NCI-H2227 treated with DMSO at 0.1 percent for 48 hours (cell line): ENCODE measurements around the gene OPN4.
"Not testable (repeated sequence)": the region's sequence is repeated elsewhere in the genome, so short reads cannot be mapped to it uniquely, and the experiment has no call there.

Experiments
- DNase-seq: peaks from one replicate; lab custom pipeline; 2025; lab: John Stamatoyannopoulos, UW

OPN4 gene, protein sequence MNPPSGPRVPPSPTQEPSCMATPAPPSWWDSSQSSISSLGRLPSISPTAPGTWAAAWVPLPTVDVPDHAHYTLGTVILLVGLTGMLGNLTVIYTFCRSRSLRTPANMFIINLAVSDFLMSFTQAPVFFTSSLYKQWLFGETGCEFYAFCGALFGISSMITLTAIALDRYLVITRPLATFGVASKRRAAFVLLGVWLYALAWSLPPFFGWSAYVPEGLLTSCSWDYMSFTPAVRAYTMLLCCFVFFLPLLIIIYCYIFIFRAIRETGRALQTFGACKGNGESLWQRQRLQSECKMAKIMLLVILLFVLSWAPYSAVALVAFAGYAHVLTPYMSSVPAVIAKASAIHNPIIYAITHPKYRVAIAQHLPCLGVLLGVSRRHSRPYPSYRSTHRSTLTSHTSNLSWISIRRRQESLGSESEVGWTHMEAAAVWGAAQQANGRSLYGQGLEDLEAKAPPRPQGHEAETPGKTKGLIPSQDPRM

DNA sequence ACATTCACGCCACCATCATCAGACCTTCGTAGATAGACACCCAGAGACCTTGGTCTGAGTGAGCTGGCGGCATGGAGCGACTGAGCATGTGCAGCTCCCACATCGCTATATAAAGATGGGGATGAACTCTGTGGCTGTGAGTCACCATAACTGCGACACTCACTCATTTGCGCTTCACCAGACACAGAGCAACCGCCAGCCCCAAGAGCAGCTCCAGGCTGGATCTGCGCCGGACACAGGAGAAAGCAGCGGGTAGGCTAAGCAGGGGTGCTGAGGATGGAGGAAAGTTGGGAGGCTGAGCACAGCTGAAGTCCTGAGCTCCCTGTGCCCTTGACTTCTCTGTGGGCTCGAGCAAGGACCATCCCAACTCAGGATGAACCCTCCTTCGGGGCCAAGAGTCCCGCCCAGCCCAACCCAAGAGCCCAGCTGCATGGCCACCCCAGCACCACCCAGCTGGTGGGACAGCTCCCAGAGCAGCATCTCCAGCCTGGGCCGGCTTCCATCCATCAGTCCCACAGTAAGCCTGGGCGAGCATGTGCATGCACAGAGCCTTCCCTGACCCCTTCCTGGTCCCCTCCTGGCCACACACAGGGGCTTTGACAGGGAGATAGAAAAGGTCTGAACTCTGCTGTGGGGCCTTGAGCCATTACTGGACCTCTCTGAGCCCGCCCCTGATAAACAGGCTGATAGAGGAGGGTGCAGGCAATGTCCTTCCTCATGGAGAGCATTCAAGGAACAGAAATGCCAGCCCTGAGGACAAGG, at the start of gene OPN4:
OPN4 (plus strand) TSS at position 137 of the 762 bp plus-strand sequence; CDS start at position 374, 237 bp downstream.
- DNase-seq = no peak

DNA sequence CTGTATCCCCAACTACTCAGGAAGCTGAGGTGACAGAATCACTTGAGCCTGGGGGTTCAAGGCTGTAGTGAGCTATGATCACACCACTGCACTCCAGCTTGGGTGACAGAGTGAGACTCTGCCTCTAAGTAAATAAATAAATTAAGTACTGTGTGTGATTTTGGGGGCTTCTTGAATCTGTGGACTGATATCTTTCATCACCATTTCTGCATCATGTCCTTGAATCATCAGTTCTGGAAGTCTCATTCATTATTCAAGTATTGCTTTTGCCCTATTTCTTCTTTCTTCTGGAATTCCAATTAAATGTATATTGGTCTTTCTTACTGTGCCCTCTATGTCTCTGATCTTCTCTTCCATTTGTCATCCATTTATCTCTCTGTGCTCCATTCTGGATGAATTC, 46.7 kb upstream of the OPN4 start:
- no peak for DNase-seq

DNA sequence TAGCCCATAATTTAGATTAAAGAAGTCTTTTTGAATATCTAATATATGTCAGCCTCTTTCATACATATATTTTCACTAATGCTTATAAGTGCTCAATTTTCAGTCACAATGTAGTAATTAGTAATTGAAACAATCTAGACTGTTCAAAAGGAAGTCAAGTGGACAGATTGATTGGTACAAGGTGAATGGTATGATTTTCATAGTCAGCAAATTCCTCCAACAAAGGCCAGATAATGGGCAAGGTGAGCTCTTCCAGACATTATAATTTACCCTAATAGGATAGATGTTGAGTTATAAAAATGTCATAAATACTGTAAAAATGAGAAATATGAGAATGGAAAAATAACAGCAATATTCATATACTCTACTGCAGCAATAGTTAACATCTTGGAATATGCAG, 44.4 kb upstream of the OPN4 start:
- no peak for DNase-seq

DNA sequence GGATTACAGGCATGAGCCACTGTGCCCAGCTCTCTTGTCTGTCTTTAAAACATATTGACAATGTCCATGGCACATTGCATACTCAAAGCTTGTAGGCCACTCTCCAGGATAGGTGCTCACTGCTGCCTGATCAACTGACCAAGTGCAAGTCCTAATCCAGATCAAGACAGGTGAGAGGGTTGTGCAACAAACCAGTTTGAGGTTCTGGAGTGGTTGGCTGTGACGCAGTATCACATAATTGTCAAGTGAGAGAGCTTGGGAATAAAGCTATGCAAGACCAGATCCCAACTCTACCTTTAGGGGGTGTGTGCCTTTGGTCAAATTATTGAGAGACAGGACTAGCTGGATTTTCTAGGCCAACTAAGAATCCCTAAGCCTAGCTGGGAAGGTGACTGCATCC, 43.0 kb upstream of the OPN4 start:
- DNase-seq = no peak

DNA sequence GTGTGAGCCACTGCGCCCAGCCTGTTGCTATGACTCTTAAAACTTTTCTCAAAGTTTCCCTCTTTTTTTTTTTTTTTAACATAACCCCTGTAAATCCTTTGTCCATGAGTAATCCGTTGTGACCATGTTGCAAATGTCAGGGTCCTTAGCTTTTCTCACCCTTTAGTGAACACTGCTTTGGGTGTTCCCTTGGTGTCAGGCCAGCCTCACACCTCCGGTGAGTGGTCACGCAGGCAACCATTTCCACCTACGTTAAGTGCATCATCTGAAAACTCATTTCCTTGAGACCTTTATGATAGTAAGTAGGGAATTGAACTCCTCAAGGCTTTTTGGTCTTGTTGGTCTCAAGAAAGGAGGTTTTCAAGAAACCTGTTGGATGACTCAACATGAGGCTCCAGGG, 41.3 kb upstream of the OPN4 start:
- no peak for DNase-seq

DNA sequence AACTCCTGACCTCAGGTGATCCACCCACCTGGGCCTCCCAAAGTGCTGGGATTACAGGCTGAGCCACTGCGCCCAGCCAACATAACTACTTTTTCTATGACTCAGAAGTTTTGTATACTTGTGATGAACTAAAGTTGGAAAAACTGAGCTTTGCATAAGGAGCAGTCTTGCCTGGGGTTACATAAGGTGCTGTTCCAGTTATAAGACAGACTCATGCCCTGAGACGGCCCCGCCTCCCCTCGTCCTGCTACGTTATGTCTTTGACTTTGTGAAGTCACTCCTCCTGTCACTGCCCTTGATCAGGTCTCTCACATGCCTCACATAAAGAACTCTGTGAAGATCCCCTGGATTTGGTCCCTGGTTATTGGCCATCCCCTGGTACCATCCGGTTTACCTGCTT, 40.4 kb upstream of the OPN4 start:
- DNase-seq = no peak

DNA sequence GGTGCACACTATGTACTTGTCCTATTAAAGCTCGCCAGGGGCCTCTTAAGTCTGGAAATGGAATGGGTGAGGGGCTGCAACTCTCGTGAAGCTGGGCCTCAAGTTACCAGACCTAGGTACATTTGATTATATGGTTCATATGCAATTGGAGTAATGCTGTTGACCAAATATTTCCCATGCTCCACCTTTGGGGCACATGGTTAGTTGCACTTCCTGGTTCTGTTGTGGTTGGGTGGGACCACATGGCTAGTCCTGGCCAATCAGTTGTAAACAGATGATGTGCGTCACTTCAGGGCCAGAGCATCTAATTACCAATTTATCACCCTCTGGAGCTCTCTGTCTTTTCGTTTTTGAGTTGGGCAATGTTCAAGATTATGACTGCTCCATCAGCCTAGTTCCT, 39.5 kb upstream of the OPN4 start:
- DNase-seq = no peak

DNA sequence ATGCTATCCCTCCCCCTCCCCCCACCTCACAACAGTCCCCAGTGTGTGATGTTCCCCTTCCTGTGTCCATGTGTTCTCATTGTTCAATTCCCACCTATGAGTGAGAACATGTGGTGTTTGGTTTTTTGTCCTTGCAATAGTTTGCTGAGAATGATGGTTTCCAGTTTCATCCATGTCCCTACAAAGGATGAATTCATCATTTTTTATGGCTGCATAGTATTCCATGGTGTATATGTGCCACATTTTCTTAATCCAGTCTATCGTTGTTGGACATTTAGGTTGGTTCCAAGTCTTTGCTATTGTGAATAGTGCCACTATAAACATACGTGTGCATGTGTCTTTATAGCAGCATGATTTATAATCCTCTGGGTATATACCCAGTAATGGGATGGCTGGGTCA, 37.1 kb upstream of the OPN4 start:
- DNase-seq = not testable (repeated sequence)

DNA sequence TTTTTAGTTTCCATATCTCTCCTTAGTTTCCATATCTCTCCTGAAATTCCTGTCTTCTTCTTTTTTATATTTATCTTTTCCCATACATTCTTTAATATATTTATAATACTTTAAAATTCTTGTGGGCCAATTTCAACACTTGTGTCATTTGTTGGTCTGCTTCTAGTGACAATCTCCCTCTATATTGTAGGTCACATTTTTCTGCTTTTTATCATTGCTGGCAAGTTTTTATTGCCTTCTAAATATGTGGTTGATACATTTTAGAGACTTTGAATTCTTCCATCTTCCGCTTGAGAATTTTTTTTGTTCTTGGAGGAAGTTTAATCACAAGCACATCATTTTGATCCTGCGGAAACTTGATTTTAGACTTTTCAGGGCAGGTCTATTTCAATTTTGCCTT, 26.0 kb upstream of the OPN4 start:
- no peak for DNase-seq

DNA sequence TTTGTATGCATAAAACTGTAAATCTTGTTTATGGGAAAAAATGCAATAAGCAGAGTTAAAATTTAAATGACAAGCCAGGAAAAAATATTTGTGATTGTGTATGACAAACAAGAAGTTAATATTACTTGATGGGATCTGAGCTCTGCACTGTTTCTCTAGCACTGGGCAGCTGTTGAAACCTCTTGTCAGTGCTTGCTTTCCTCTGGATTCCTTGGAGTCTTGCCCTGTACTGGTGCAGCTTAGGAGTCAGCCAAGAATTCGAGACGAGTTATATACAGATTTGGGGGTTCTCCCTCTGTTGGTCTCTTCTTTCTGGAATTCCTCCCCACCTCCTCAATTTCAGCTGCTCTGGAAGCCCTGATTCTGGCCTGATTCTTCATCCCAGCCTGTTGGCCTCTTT, 24.3 kb upstream of the OPN4 start:
- no peak for DNase-seq

DNA sequence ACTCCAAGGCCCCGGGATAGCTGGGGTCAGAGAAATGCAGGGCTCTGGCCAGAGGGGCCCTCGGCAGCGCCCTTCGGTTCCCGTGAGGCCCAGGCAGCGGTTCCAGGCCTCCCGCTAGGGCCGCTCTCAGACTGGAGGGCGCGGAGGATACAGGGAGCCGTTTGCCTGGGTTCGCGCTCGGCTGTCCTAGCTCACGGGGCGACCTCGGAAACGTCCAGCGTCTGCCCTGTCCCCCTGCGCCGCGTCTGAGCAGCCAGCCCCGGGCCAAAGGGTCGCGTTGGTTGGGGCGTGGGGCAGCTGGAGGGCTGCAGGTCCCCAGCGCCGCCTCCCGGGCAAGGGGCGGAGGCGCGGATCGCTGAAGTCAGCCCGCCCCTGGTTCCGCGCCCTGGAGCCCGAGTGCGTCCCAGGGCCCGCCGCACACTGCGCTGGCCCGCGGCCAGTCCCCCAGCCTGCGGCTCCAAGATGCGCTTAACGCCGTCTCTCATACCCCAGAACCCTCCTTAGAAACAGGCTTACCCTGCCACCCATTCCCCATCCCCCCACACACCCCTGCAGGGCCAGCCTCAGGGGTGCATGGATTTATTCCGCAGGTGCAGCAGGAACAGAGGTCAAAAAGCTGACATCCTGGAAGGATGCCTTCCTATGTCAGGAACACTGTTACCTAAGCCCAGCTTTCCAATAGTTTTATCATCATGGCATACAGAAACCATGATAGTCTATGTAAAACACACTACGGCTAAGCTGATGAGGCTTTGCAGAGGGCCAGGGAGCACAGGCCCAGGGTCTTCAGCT, 22.1 kb upstream of the OPN4 start:
- no peak for DNase-seq

DNA sequence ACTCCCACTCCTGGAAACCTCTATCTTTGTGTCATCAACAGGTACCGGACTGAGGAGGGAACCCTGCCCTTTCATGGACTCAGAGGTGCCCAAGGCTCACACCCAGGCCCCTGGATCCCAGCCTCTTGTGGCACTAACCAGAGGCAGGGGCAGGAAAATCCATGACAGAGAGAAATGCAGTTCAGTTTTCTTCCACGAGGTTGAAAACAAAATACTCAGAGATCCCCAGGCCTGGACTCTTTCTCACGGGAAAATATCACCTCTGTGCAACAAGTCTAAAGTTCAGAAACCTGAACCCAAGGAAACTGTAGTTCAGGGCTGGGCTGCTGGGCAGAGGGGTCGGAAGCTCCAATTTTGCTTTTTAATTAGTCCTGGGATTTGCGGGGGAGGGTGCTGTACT, 21.4 kb upstream of the OPN4 start:
- DNase-seq = no peak

DNA sequence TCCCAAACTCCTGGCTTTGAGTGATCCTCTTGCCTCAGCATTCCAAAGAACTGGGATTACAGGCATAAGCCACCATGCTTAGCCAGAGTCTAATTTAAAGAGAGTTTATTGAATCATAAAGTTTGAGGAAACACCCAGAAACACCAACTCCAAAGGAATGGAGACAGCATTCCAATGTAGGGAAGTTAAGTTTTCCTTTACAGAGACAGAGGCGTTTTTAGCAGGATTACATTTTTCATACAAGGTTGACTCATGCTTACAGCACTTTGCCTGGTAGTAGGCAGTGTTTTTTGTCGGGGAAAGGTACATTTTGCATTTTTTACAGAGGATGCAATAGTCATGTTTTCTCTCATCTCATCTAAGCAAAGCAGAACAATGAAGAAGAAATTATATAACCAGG, 18.9 kb upstream of the OPN4 start:
- DNase-seq = no peak

DNA sequence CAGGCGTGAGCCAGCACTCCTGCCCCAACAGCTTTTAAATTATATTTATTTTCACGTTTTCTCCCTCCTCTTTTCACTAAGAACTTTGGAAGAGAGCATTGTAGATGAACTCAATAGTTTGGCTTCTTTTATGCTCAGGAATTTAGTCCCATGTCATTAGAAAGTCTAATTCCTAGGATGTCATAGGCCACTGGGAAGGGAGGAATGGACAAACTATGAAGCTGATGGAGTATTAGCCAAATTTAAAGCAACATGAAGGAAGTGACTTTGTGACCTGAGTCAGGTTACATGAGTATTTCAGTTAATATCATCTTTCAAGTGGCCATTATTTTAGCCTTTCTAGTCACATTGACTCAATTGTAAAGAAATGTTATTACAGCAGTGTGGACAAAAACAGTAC, 18.0 kb upstream of the OPN4 start:
- DNase-seq = no peak

DNA sequence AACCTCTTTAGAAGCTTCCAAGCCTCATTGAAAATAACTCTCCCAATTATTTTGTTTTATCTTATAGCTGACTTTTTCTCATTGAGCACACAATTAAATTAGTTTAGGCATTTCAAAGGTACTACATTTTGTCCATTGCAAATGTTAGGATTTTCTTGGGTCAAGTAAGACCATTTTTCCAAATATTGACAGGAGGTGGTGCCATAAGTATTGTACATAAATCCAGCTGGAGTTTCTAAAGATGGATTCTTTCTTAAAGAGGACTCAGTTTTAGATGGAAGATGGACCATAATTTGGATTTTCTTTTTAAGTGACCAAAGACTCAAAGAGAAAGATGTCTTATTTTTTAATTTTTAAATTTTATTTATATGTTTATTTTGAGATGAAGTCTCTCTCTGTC, 12.3 kb upstream of the OPN4 start:
- DNase-seq = no peak

DNA sequence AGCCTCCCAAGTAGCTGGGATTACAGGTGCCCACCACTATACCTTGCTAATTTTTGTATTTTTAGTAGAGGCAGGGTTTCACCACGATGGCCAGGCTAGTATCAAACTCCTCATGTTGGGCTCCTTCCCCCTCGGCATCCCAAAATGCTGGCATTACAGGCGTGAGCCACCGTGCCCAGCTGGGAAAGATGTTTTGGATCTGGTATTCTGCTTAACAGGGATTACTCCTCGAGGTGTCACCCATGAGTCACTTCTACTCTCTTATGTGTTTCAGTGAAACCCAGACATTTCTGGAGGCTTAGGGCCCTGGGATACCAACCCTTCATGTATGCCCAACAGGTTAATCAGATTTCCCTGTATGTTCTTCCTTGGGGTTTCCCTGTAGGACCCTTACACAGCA, 11.8 kb upstream of the OPN4 start:
- DNase-seq = no peak

DNA sequence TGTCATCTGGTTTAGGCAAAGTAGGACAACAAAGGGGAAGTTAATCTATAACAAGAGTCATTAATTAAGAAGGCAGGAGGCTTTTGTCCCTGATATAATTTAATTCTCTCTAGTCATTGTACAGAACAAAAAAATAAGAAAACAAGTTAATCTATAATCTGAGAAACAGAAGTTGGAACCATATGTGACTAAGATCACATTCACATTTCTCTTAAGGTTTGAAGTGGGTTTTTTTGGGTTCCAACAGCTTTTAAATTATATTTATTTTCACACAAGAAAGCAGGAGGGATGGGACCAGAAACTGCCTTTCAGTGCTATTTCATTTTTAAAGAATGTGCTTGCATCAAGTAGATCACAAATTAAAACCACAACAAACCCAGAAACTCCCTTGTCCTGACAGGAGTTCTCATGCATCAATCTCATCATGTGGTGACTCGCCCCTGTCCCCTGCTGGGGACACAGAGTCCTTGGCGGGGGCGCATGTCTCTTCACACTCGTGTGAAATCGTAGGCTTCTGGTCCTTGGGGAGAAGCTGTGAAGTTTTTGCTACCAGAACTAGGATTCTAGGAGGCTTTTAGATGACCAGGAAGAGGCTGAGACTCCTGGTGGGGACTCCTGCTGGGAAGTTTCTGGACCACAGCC, 10.1 kb upstream of the OPN4 start:
- no peak for DNase-seq

DNA sequence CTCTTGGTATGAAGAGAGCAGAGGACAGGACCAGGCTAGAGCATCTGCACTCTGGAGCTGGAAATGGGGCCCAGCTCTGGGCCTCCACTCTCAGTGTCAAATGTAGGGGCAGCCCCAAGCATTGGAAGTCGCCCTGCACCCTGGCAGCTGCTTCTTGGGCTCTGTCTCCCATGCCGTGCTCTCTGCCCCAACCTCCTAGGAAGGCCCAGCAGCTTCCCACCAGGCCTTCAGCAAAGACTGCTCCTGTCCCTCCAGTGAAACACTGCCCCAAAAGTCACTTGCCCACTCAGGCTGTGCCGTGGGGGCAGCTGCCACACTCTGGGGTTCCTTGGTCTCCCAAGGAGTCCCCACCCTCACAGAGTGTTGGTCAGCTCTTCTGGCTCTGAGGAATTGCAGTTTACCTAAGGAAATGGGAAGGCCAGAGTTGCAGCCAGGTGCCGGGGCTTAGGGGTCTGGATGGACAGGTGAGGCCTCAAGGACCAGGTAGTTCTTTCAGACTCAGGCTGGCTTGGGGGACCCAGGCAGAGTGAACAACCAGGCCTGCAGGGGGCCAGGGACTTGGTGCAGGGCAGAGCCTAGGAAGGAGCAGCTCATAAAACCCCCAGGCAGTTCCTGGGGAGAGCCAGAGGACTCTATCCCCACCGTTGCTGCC, 9.4 kb upstream of the OPN4 start:
- DNase-seq = no peak

DNA sequence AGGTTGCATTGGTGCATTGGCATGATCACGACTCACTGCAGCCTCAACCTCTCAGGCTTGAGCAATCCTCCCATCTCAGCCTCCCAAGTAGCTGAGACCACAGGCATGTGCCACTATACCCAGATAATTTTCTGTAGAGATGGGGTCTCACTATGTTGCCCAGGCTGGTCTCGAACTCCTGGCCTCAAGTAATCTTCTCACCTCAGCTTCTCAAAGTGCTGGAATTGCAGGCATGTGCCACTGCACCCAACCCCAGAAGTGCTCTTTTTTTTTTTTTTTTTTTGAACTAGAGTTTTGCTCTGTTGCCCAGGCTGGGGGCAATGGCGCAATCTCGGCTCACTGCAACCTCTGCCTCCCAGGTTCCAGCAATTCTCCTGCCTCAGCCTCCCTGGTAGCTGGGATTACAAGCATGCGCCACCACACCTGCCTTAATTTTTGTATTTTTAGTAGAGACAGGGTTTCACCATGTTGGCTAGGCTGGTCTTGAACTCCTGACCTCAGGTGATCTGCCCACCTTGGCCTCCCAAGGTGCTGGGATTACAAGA, 8.7 kb upstream of the OPN4 start:
- DNase-seq = not testable (repeated sequence)

DNA sequence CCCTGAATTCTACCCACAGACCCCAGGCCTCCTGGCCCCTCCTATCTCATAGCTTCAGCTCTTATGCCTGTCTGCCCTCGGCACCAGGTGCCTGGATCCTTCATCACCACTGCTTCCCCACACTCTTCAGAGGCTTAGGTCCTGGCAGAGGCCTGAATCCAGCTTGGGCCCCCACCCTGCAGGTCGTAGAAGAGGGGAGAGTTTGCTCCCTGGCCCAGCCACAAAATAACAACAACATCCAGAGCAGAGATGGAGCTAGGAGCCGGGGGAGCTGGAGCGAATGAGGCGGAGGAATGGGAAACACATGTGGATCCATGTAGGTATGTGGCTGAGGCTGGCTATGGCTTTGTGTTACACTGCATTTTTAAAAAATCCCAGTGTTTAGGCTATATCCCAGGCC, 7.8 kb upstream of the OPN4 start:
- DNase-seq = no peak

DNA sequence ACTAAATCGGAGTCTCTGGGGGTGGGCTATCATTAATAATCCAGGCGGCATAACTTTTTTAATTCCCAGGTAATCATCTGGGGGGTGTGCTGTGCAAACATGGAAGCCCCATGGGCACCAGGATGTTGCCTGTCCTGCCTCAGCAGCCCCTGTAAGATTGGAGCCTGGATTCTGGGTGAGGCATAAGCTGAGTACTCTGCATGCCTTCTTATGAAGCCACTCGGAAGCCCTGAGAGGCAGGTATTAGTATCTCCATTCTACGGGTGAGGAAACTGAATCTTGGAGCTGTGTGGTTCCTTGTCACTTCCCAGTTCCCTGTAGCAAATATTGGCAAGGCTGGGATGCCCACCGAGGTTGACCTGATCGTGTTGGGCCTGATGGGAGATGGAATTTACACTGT, 7.4 kb upstream of the OPN4 start:
- no peak for DNase-seq
